ENCODE data around the gene STRA6.

STRA6 gene

GRCh38 chr15:74131628-74132413 lies 70.8 kb downstream of the STRA6 start:
- DNase-seq (ENCODE audit: low spot score): no peak

GRCh38 chr15:74130849-74131627 lies 71.5 kb downstream of the STRA6 start:
- no peak for DNase-seq (ENCODE audit: low spot score)

GRCh38 chr15:74130155-74130848 lies 72.3 kb downstream of the STRA6 start, which contains the start of gene ISLR2:
Gene ISLR2 (plus strand): TSS chr15:74130586. CDS start chr15:74132755, 2,169 bp downstream.
- DNase-seq (ENCODE audit: low spot score): no peak

- DNase-seq (ENCODE audit: low spot score): no peak
Measured at GRCh38 chr15:74129586-74130154, 72.9 kb downstream of the STRA6 start.

Data from hematopoietic multipotent progenitor cell treated with erythropoietin and hydrocortisone succinate and interleukin-3 and kit ligand, for 17 days (in vitro differentiated cells).